Islet of Langerhans (tissue), 1 donor: Measurements from ENCODE around the gene CCL4L2.
"Not testable (repeated sequence)": the region's sequence is repeated elsewhere in the genome, so short reads cannot be mapped to it uniquely, and the experiment has no call there.

Experiments
- FAIRE-seq: peaks from one replicate; lab custom pipeline; 2011; peaks lifted over from hg19 to GRCh38; lab: Jason Lieb, UNC

CCL4L2 gene

DNA sequence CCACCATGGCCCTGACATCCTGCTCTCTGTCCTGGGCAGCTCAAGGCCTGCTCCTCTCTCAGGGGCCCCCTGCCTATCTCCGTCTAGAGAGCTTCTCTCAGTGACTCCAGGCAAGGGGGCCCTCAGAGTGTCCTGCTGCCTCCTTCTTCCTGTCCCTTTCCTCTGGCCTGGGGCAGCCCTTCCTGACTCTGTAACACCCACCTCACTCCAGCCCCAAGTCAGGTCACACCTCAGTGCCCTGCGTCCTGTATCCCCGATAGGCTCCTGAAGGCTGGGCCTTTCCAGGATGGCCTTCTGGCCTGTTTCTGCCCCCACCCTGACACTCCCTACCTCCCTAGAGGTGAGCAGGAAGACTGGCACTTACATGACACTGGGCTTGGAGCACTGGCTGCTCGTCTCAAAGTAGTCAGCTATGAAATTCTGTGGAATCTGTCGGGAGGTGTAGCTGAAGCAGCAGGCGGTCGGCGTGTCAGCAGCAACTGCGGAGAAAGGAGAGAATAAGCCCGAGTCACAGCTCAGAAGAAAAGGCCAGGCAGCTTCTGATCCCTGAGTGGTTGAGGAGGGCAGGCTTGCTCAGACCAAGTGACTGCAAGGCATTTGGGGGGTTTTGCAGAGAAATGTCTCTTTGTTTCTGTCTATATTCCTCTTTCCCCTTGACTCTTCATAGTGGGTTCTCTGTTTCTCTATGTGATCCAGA is 15.3 kb upstream of the CCL4L2 start:
- FAIRE-seq, result no peak

DNA sequence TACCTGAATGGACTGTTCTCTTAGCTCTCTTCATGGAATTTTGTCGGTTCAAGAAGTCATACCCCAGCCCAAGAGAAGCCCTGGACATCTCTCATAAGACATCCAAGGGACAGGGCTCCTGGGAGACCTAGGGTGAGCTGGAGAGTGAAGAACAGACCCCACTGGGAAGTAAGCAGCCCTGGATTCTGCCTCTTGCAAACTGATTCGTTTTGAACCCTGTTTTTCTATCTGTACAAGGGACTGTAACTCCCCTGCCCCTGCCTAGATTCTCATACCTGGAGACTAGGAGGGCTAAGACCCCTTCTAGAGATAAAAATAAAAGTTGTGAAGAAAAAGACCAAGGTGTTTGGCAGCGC is 14.8 kb upstream of the CCL4L2 start:
- FAIRE-seq, result no peak

DNA sequence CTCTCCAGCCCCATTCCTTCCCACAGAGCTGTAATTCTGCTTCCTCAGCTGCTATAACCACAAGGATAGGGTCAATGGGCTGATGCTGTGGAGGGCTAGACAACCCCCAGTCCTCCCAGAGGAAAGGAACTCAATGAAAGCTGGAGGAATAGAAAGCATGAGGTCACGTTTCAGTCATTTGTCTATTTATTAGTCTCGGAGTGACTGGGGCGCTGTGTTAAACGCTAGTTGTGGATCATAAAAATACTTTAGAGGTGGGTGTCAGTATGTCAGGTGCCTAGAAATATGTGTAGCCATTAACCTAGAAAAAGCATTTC is 13.5 kb upstream of the CCL4L2 start:
- no peak for FAIRE-seq

DNA sequence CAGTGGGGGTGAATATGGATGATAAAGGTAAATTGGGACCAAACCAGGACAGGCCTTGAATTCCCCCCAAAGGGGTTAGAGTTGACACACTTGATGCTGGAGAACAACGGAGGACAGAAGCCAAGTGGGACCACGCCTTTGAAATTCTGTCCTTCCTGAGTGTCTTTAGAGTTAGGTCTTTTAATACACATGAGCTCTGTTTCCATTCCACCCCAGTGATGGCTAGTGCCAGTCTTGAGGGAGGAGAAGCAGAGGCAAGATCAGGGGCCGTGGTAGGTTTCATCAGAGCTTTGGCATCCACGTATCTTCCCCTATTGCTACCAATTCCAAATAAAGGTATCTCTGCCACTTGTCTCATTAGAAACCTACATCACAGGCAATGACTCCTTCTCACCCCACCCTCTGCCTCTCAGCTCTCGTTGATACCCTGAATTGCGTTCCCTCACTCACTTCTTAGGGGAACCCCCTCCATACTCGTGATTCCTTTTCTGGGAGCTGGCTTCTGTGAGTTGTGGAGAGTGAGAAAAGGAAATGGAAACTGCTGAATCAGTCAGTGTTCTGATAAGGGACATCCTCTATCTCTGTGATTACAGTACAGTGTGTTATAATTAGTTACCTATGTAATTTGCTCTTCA is 11.9 kb upstream of the CCL4L2 start:
- no peak for FAIRE-seq

DNA sequence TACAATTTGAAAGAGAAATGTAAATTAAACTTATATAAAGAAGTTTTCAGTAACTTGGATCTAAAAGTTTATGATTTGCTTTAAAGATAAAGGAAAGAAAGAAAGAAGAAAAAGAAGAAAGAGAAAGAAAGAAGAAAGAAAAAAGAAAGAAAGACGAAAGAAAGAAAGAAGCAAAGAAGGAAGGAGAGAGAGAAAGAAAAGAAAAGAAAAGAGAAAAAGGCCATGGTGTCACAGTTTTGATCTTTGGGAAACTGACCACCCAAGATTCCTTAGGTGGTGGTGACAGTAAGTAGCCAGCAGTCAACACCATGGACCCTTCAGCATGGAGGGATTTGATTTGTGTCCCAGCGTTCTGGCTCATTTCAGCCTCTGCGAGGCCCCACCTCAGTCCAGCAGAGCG is 9.8 kb upstream of the CCL4L2 start:
- FAIRE-seq, result not testable (repeated sequence)

DNA sequence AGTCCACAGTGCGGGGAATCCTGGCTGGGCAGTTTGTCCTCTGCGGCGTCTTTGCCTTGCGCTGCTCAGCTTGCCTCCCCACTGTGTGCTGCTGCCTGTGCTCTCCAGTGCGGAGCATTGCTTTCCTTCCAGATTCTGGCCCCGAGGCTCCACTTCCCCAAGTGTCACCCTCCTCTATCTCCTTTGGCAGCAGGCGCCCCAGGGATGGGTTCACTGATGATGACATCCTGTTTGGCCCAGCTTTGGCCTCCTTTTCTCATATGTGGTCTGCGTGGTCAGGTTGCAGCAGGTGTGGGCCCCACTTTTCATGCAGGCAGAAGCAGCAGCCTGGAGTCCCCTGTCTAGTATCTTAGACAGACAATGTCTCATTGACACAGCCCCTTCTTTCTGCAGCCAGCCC is 9.4 kb upstream of the CCL4L2 start:
- not testable (repeated sequence) for FAIRE-seq

DNA sequence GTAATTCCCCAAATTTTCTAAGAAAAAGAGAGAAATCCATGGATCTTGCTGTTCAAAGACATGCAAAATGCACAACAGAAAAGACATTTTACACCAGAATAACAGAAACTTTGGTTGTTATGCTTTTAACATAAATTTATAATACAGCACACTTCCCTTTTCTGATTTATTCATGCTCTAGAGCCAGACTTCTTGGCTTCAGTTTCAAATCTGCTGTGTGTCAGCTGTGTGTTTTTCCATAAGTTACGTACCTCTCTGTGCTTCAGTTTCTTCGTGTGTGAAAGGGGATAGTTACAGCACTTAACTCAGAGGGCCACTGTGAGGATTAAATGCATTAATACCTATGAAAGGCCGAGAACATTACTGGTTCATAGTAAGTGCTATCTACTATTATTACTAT is 7.5 kb upstream of the CCL4L2 start:
- FAIRE-seq, result no peak

DNA sequence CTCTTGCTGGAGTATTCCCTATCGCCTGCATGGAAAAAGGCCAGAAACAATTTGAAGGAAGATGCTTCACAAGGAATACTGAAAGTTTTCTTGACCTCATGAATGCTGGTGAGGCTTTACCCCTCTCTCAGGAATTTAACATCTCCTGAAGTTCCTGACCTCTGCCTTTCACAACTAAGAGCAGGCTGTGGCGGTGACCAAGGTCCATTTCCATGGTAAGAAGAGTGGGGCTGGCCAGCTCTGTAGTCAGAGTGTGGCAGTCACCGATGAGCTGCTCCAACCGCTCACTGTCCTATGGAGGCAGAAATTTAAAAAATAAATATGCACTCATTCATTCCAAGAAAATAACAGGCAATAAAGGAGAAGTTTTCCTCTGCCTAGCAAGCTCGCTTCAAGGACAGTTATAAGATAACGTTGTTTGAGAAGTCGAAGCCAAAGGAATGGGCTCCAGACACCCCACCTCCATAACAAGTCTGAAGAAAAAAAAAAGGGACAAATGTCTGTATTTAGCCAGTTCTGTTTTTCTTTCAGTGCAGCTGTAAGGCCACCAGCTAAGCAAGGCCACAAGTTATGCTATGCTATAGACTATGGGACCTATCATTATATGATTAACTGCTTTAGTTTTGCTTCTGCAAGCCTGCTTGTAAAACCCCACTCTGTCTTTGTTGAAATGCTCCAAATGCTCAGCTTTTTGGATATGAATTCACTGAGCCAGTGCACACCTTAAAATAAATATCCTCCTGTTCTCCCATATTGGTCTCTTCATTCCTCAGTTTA is 6.0 kb upstream of the CCL4L2 start:
- no peak for FAIRE-seq

DNA sequence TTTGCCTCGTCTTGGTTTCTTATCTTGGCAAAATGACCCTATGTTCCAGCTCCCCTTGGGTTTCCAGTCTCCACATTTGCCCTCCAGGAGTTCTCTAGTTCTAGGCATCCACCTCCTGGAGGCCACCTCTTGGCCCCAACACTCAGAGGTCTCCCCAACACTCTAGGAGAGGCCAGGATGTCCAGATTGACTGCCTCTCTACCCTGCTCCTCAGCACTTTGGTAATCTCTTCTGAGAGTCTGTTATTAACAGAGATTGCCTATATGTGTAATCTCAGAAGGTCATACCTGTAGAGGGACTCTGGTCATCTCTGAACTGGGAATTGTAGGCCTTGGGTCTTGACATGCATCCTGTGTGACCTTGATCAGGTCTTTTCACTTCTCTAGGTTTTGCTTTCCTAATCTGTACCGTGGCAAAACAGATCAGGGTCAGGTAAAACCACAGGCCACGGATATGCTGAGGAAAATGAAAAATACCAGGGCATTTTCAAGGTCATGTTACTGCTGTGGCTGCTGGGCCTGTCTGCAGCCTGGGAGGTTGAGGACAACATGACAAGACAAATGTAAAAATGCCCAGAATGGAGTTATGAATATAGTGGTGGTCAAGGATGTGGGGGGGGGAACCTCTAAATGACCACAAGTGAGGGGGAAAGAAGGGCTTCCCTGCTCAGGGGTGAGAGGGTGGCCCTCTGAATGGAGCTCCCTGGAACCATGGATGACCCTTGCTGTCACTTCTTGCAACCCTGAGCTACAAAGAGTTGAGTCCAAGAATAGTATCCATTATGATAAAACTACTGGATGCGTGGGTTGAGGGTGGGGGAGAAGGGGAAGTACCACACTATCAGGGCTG is 5.0 kb upstream of the CCL4L2 start:
- FAIRE-seq, result no peak

DNA sequence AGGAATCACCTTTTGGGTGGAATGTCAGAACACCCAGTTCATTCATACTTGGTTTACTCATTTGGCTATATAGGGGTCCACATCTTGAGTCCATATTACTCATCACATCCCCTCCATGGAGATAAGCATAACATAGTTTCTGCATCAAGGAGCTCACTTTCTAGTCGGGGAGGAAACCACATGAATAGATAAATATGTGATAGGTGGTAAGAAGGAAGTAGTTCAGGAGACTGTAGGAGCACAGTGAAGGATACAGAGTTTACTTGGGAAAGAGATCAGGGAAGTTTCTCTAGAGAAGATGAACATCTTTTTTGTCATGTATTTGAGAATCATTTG is 4.4 kb upstream of the CCL4L2 start:
- FAIRE-seq, result not testable (repeated sequence)

DNA sequence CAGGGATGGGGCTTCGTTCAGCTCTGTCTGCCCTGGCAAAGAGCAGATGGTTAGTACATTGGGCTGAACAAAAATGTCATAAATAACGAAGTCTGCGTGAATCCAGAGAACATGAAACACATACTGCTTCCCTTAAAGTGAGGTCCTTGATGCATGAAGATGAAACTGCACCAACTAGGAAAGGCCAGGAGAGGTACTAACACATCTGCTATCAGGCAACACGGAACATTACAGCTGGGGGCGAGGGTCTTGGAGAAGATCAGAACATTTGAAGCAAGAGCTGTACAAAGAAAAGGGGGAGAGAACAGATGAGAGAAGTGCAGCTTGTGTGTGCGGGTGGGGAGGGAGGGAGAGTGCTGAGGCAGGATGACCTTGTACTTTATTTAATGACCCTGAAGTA is 3.5 kb upstream of the CCL4L2 start:
- FAIRE-seq, result not testable (repeated sequence)

DNA sequence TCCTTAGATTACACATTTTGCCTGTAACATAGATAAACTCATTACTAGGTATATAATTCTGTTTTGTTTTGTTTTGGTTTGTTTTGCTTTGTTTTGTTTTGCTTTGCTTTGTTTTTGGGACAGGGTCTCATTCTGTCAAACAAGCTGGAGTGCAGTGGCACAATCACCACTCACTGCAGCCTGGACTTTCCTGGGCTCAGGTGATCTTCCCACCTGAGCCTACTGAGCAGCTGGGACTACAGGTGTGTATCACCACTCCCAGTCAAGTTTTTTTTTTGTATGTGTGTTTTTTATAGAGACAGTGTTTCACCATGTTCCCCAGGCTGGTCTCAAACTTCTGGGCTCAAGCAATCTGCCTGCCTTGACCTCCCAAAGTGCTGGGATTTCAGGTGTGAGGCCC is 1.3 kb upstream of the CCL4L2 start:
- no peak for FAIRE-seq

DNA sequence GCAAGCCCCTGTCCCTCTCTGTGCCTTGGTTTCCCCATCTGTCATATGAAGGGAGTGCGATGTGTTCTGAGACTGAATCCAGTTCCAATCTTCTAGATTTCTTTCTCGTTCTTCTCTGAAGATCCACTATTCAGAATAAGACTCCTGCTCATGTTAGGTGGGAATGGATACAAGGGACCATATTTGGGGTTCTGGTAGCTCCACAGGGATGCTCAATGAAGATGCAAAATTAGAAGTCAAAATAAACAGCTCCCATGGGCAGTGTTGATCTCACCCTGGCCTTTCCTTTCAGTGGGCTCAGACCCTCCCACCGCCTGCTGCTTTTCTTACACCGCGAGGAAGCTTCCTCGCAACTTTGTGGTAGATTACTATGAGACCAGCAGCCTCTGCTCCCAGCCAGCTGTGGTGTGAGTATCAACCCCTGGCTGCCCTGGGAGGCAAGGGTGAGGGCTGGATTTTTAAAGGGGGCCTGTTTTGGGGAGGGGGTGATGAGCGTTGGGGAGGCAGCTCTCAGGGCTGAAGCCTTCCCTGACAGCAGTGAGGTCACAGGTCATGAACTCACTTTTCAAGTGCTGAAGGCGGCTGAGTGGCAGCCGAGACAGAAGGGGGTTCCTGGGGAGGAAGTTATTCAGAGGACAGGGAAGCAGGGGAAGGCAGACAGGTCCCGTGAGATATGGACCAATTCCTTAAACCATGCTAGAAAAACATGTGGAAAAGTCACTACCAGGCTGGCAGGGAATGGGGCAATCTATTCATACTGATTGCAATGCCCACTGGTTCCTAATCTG is 815 bp downstream of the CCL4L2 start:
- not testable (repeated sequence) for FAIRE-seq

DNA sequence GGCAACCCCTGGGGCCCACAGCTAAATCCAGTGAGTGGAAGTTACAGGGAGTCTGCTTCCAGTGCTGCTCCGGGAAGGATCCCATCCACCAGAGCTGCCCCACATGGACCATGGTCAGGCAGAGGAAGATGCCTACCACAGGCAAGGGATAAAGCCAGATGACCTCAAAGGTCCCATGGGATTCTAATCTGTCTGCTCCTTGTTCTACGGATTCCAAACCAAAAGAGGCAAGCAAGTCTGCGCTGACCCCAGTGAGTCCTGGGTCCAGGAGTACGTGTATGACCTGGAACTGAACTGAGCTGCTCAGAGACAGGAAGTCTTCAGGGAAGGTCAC is 1.4 kb downstream of the CCL4L2 start:
- FAIRE-seq, result no peak

DNA sequence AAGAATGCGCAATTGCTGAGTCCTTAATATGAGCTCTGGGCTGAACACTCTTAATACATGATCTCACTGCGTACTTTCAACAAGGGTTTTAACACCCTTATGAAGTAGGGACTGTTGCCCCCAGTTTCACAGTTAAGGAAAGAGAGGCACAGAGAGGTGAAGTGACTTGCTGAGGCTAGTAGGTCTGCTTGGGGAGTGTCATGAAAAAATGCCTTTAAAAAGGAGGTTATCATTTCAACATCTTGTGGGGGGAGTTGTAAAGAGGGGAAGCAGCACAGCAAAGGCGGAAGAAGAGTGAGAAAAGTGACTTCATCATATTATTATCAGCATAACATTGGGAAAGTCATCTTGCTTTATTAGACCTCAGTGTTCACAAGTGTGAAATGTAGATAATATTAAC is 2.1 kb downstream of the CCL4L2 start:
- FAIRE-seq, result no peak

DNA sequence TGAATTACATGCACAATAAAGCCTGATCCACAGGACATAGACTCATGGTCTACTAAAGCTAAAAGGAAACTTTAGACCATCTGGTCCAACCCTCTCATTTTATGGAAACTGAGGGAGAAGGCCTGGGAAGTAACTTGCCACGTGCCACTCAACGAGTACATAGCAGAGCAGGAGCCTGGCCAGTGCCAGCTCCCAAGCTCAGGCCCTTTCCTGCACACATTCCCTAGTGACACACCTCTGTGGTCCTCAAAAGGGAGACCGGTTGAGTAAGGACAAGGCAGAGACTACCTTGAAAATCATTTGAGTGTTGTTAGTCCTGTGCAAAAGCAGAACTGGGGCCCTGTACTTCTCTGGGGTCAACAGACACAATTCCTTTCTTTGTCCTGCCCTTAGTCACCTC is 2.8 kb downstream of the CCL4L2 start:
- no peak for FAIRE-seq

DNA sequence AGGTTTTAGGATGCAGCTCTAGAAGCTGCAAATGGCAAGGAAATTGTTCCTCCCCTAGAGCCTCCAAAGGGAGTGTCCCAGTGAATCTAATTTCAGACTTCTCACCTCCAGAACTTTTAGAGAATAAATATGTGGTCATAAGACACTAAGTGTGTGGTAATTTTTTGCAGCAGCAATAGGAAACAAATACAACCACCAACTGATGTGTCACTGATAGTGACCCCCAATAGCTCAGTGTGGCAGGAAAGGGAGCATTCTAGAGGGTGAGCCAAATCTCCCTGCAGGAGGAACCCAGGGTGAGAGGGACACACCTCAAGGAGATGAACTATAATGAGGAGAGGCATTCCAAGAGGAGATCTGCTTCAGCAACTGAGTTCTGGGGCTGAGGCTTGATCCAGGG is 4.1 kb downstream of the CCL4L2 start:
- no peak for FAIRE-seq

DNA sequence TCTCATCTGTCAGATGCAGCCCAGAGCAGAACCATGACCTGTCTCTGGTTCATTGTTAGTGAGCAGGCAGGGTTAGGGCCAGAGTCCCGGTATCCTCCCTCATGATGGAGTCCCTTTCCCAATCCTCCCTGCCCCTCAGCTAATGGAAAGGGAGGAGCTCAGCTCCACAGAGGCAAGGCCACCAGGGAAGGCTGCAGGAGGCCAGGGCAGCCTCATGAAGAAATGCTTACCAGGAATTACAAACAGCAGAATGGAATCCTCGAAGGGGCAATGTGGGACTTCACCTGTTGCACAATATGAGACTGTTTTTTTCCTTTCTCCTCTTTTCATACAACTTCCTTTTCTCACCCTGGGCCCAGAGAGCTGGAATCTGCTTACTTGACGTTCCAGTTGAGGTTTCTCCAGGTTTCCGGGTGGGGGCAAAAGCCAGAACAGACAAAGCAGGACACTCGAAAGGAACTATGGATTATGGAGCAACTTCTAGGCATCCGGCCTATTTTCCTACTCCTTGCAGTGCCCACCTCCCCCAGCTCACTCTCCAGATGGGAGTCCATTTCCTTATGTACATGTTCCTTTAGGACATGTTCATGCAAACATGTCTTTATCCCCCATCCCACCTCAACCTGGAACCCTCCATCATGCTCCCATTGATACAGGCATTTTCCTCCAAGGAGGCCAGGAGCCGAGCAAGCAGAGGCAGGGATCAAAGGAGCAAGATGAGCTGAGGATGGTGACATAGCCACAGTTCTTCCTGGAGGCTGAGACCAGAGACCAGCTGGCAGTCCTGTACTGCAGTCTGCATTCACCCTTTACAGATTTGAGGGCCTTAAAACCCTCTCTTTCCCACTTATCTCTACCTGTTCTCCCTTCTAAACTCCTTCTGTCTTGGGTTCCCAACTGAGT is 4.8 kb downstream of the CCL4L2 start:
- not testable (repeated sequence) for FAIRE-seq

DNA sequence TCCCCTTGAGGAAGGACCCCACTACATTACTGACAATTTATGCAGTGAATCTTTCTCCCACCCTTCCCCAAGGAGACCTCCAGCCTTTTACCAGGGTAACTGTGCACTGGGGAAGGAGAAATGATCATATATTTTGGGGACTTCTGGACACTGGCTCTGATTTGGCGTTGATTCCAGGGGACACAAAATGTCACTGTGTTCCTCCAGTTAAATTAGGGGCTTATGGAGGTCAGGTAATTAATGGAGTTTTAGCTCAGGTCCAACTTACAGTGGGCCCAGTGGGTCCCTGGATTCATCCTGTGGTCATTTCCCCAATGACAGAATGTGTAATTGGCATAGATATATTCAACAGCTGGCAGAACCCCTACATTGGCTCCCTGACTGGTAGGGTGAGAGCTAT is 8.7 kb downstream of the CCL4L2 start:
- FAIRE-seq, result not testable (repeated sequence)

DNA sequence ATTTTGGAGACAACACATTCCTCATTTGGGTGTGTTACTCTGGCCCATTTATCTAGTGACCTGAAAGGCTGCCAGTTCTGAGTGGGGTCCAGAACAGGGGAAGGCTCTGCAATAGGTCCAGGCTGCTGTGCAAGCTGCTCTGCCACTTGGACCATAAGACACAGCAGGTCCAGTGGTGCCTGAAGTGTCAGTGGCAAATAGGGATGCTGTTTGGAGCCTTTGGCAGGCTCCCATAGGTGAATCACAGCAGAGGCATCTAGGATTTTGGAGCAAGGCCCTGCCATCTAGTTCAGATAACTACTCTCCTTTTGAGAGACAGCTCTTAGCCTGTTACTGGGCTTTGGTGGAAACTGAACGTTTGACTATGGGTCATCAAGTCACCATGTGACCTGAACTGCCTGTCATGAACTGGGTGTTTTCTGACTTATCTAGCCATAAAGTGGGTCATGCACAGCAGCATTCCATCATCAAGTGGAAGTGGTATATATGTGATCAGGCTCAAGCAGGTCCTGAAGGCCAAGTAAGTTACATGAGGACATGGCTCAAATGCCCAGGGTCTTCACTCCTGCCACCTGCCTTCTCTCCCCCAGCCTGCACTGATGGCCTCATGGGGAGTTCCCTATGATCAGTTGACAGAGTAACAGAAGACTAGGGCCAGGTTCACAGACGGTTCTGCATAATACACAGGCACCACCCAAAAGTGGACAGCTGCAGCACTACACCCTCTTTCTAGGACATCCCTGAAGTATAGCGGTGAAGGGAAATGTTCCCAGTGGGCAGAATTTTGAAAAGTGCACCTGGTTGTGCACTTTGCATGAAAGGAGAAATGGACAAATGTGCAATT is 10.1 kb downstream of the CCL4L2 start:
- not testable (repeated sequence) for FAIRE-seq
